Measurements from ENCODE around the gene TBL1X.
"Not testable (repeated sequence)": the region's sequence is repeated elsewhere in the genome, so short reads cannot be mapped to it uniquely, and the experiment has no call there.

Gene TBL1X

DNA sequence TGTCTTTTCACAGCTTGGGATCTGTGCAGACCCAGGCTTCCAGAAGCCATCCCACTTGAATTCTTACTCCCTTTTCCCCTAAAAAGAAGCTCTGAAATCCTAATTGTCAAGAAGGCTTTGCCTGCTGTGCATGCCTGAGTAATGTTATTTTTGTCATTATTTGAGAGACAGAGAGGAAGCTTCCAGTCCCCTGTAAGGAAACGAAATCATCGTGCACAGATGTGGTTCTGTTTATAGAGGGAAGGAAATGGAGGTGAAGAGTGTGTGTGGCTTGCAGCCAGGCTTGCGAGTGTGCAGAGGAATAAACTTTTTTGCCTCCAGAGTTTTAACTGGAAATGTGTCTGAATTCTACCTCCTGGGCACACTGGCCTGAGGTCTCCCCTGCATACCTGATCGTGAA is 70.2 kb downstream of the TBL1X start:
- DNase-seq (ENCODE audit: low read depth) = no peak
- TF ChIP-seq, protein P1, sequence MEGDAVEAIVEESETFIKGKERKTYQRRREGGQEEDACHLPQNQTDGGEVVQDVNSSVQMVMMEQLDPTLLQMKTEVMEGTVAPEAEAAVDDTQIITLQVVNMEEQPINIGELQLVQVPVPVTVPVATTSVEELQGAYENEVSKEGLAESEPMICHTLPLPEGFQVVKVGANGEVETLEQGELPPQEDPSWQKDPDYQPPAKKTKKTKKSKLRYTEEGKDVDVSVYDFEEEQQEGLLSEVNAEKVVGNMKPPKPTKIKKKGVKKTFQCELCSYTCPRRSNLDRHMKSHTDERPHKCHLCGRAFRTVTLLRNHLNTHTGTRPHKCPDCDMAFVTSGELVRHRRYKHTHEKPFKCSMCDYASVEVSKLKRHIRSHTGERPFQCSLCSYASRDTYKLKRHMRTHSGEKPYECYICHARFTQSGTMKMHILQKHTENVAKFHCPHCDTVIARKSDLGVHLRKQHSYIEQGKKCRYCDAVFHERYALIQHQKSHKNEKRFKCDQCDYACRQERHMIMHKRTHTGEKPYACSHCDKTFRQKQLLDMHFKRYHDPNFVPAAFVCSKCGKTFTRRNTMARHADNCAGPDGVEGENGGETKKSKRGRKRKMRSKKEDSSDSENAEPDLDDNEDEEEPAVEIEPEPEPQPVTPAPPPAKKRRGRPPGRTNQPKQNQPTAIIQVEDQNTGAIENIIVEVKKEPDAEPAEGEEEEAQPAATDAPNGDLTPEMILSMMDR (IDR thresholded peaks at IDR 0.05; ENCODE audit: low read depth, low read length, missing control alignments) = no peak
- in situ Hi-C loops (cut with HindIII; ENCODE audit: low sequenced_read_pairs) = no loop called here
- no peak overlapping the region for H3K4me3 ChIP-seq (ENCODE audit: low read depth, low read length)

DNA sequence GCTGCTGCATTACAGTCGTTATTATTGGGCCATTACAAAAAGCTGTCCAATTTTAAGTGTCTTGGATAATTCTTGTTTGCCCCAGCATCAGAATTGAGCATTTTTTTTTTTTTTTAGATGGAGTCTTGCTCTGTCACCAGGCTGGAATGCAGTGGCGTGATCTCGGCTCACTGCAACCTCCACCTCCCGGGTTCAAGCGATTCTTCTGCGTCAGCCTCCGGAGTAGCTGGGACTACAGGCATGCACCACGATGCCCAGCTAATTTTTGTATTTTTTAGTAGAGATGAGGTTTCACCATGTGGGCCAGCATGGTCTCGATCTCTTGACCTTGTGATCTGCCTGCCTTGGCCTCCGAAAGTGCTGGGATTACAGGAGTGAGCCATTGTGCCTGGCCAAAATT is 71.3 kb downstream of the TBL1X start:
- in situ Hi-C loops (cut with HindIII; ENCODE audit: low sequenced_read_pairs); H3K4me3 ChIP-seq (ENCODE audit: low read depth, low read length); DNase-seq (ENCODE audit: low read depth): not testable (repeated sequence)

DNA sequence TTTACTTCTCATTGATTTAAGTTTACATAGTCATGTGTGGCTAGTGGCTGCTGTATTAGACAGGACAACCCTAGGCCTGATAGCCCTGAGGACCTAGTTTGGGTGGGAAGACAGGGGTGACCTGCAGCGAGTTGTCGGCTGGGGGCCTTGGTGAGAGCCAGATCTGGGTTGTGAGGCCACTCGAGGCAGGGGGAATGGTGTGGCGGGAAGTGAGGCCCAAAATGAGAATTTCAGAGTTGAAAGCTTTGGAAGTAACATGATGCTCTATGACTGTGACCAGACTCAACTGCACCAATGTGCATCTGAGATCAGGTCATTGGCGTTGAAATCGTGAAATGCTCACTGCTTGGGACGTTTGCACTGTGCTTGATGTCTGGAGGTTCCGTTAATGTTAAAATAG is 72.9 kb downstream of the TBL1X start:
- DNase-seq (ENCODE audit: low read depth) = no peak
- no peak overlapping the region for H3K4me3 ChIP-seq (ENCODE audit: low read depth, low read length)
- in situ Hi-C loops (cut with HindIII; ENCODE audit: low sequenced_read_pairs) = no loop called here
- TF ChIP-seq, protein P1 (IDR thresholded peaks at IDR 0.05; ENCODE audit: low read depth, low read length, missing control alignments) = no peak

DNA sequence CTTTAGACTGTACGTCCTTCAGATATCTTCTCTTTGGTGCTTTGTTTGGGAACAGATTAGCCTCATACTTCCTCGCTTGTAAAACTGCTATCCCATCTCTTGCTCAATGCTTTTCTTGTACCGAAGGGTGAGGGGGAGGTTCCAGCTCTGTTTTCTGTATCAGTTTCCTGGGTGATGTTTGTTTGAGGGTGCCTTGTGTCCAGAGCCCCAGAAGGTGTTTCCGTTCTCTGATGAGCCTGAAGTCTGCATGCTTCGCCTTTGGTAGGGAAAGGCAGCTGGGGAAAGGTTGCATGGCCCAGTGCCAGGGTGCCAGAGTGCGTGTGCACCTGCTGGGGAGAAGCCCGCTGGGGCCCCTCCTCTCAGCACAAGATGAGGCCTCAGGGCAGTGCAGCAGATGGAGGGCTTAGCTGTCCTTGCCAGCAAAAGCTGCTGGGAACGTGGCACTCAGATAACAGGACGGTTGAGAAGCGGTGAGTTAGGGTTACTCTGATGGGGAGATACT is 73.7 kb downstream of the TBL1X start:
- TF ChIP-seq, protein P1 (IDR thresholded peaks at IDR 0.05; ENCODE audit: low read depth, low read length, missing control alignments) = no peak
- no peak overlapping the region for H3K4me3 ChIP-seq (ENCODE audit: low read depth, low read length)
- in situ Hi-C loops (cut with HindIII; ENCODE audit: low sequenced_read_pairs) = no loop called here
- no peak for DNase-seq (ENCODE audit: low read depth)

DNA sequence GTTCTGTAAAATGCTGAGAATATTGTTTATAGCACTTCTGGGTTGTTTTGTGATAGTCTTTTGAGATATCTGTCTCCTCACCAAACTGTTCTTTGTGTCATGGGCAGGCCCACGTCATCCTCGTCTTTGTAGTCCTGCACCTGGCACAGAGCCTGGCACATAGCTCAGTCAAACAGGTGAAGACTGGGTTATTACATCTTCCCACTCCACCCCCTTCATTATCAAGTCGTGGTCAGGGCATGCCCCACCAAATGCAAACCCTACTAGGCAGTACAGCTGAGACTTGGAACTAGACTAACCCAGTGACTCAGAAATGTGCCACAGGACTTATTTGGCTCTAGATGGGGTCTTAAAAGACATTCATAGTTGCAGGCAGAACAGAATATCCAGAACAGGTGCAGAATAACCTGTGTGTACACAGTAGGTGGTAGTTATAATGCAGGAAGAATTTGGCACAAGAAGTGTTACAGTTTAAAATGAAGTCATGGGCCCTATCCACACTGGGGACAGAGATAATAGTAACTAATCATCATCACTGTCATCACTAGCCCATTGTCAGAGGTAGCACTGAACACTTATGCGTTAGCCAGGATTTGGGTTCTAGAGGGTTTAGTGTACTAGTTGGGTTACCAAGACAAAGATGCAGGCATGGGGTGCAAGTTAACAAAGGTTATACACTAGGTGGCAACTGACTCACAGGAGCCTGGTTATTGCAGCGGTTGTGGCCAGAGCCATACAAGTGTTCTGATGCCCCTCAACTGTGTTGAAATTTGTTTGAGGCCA is 74.9 kb downstream of the TBL1X start:
- TF ChIP-seq, protein P1 (IDR thresholded peaks at IDR 0.05; ENCODE audit: low read depth, low read length, missing control alignments) = no peak
- in situ Hi-C loops (cut with HindIII; ENCODE audit: low sequenced_read_pairs) = no loop called here
- DNase-seq (ENCODE audit: low read depth) = no peak
- no peak overlapping the region for H3K4me3 ChIP-seq (ENCODE audit: low read depth, low read length)

DNA sequence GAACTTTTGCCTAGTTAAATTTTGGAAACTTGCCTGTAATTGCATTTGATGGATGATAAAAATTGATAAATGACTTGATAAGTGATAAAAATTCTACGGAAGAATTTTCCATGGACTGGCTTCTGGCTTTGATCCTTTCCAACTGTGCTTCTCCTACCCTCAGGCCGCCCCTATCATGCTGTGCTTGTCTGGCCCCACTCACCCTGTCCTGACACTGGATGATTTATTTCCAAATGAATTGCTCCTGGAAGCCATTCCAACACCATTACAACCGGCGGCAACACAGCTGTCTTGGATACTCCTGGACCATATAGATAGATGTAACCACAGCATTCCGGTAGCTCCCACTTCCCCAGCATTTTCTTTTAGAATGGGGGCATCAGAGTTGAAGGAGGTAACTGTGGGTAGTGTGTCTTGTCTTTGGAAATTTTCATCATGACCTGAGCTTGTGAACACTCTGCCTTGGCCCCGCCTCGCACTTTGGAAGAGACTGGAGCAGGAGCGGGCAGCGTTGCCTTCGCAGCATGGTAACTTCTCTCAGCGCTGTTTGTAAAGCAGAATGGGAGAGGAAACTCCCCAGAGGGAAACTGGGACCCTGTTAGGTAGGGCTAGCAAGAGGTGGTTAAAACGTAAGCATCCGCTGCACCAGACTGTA is 77.4 kb downstream of the TBL1X start:
- TF ChIP-seq, protein P1 (IDR thresholded peaks at IDR 0.05; ENCODE audit: low read depth, low read length, missing control alignments) = no peak
- in situ Hi-C loops (cut with HindIII; ENCODE audit: low sequenced_read_pairs) = no loop called here
- H3K4me3 ChIP-seq (ENCODE audit: low read depth, low read length) = no peak overlapping the region
- no peak for DNase-seq (ENCODE audit: low read depth)

DNA sequence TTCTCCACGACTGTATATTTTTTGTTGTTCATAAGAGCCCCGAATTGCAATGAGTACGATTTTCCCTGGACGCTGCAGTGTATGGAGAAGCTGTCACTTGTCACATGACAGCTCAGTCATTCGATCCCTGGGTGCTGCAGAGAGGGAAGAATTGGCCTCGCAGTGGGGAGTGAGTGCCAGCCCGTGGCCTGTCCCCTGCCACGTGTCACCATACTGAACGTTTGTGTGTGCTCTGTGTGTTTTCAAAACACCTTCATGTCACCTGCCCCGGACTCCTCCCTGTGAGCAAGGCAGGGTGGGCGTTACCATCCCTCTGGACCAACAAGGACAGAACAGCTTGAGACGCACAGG is 77.9 kb downstream of the TBL1X start:
- no peak for DNase-seq (ENCODE audit: low read depth)
- no peak overlapping the region for H3K4me3 ChIP-seq (ENCODE audit: low read depth, low read length)
- in situ Hi-C loops (cut with HindIII; ENCODE audit: low sequenced_read_pairs) = no loop called here
- TF ChIP-seq, protein P1 (IDR thresholded peaks at IDR 0.05; ENCODE audit: low read depth, low read length, missing control alignments) = no peak

Measured in astrocyte of the cerebellum (primary cell).